ENCODE results near the gene RUNX3.

GRCh38 chr1:24881034-24881433 is 49.0 kb downstream of the RUNX3 start:
- TF ChIP-seq CTCF (conservative IDR thresholded peaks at IDR 0.05 in 1 of 2, IDR thresholded peaks at IDR 0.05 in 1 of 2; ENCODE audit: low read depth in 1 of 2, low read length in 2 of 2) = no peak
- TF ChIP-seq EZH2 (IDR thresholded peaks at IDR 0.05; ENCODE audit: low read length, missing control alignments) = no peak

All from fibroblast of lung (primary cell).